CD4-positive, alpha-beta T cell treated with Interleukin-6 for 4 hours (primary cell): ENCODE results near the gene WRNIP1.
A peak's percentile ranks its signal among the peaks of the same experiment; 100 is the strongest.
"Not testable (repeated sequence)": the region's sequence is repeated elsewhere in the genome, so short reads cannot be mapped to it uniquely, and the experiment has no call there.

ENCODE experiments used
- DNase-seq: peaks from one replicate; pipeline ENCODE4 v3.0.0-alpha.2; 2020; ENCODE audit warnings: mixed read lengths

WRNIP1 gene

DNA sequence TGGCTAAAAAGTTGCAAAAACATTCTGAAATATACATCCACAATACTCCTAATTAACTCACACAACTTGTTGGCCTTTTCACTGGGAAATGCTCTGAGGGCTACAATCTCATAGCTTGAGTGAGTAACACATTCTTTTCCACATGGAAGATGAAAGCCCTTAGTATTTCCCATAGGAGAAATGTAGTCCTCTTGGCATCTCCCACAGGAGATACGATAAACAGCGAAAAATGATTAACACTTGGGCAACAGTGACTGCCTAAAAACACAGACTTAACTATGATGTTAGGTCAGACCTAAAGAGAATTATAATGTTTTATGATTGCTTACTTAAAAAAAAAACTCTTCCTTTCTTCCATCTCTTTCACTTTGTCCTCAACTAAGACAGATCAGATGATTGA lies 23.4 kb upstream of the WRNIP1 start:
- no peak for DNase-seq

DNA sequence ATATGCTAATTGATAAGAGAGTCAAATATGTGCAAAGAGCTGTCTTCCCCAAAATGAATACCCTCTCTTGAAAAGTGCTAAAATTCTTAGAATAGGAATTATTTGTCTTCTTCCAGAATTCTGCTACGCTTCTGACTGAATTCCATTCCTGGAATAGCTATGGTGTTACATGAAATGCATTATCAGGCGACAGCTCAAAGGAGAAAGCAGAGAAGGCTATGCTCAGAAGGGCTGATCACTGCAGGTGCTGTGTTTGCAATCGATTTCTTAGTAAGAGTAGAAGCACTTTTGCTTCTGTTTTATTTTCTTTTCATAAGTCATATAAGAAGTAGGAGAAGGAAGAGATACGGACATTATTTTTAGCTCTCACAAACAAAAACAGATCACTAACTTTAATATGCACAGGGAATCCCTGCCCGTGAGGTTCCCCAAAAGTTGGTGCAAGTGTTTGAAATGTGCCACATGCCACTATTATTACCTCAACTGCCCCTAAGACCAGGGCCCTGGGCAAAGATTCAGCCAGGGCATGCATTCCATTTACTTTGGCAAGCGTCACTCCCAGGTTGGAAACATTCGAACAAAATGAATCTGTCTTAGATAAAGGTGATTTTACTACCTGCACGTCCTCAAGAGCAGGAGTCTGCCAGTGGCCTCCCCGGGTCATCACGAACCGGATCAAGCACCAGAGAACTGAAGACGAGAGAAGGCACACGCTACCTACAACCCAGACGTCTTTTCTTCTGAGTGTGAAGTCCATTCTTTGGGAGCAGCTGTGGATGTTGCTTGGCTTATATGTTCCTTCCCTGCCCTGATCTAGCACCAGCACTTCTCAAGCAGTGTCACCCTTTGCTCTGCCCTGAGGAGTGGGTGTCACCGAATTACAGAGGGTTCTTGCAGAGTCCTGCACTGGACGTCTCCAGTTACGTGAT lies 21.6 kb upstream of the WRNIP1 start:
- no peak for DNase-seq

DNA sequence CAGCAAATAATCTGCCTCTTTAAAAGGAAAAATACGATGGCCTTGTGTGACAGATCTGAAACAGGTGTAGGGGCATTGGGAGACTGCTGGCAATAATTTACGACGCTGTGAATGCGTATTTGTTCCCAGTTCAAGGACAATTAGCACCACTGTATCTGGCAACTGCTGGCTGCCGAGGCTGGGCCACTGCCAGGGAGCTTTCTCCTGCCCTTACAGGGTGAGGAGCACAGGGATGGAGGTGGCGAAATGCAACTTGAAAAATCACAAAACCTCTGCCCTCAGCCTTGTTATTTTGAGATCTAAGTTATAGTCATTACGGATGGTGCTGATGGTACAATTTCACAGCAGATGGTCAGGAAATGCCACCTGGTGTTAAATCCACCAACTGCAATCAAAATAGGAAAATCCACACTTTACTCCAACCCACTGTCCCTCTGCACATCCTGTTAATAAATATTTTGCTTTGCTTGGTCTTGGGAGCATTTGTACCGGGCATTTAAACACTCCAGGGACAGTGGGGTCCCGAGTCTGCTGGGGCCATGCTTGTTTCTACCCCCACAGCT lies 20.9 kb upstream of the WRNIP1 start:
- DNase-seq, result no peak

DNA sequence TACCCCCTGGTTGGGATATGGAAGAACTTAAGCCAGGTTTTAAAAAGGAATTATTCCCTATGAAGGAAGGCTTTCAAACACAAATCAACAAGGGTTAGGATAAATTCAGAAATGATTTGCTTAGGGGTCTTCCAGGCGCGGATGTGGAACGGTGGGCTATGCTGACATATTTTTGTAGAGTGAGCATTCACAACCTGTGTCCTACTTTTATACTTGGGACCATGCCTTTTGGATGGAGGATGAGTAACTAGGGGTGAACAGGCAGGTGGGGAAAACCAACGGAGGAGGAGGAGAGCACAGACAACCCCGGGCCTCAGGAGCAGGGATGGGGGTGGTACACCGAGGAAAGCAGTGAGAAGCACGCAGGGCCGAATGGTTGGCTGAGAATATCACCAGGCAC lies 20.4 kb upstream of the WRNIP1 start:
- DNase-seq, result no peak

DNA sequence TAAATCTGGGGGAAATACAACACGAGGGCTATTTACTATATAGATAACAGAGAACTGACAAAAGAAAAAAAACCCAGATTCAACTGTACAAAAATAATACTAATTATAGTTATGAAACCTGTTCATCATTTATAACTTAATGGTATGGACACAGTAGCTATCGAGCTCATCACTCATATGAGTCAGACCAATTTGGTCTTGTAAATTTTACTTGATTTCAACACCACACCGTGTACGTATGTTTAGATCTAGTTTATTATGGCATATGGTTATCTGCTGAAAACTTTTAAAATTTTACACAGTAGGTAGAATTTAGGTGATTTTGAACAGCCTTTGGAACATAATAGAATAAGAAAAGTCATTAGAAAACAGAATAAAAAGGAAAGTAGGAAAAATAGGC lies 19.9 kb upstream of the WRNIP1 start:
- no peak for DNase-seq

DNA sequence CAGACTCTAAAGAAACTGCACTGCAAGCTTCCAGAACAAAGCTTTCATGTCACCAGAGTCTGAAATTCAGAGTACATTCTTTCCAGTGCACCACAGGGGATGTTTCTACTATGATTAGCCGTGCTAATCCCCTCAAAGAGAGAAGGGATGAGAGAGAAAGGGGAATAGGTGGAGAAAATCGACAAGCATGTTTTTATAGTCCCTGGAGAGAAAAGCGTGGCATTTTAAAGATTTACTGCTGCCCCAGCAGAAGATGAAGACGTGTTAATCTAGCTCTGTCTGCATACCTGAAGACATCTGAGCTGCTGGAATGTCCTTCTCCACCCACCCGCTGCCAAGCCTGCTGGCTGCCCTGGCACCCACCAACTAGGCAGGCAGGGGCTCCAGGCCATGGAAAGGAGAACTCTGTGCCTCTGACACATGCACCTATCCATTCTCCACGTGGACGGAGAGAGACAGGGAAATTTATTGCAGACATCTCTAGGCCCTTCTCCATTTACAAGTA lies 18.6 kb upstream of the WRNIP1 start:
- no peak for DNase-seq

- DNase-seq, result no peak
These were observed 17.0 kb upstream of the WRNIP1 start for GRCh38 chr6:2748183-2748582.

- DNase-seq, result peak; percentile 74
These were observed 15.1 kb upstream of the WRNIP1 start for GRCh38 chr6:2749969-2750600.

DNA sequence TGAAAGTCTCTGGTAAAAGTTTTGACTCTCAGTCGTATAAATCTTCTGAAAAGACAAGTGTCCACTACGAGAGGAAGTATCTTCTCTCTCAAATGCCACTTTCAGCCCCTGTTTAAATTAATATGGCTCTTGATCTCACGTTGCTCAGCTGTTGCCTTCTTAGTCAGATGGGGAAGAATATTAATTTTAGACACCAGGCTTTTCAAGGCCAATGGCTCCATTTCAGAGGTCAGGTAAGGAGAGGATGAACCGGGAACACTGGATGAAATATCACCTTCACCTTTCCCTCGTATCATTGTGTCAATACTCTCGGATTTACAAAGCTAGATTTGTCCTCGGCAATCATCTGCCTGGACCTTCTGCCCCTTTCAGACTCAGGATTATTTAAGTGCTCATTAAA lies 14.4 kb upstream of the WRNIP1 start, which contains the start of gene MYLK4:
MYLK4 (minus strand) TSS at position 91 of the 400 bp plus-strand sequence. CDS start 1,628 bp downstream, outside the sequence.
- DNase-seq, result no peak

- no peak for DNase-seq
These were observed 13.3 kb upstream of the WRNIP1 start for GRCh38 chr6:2751871-2752270.

DNA sequence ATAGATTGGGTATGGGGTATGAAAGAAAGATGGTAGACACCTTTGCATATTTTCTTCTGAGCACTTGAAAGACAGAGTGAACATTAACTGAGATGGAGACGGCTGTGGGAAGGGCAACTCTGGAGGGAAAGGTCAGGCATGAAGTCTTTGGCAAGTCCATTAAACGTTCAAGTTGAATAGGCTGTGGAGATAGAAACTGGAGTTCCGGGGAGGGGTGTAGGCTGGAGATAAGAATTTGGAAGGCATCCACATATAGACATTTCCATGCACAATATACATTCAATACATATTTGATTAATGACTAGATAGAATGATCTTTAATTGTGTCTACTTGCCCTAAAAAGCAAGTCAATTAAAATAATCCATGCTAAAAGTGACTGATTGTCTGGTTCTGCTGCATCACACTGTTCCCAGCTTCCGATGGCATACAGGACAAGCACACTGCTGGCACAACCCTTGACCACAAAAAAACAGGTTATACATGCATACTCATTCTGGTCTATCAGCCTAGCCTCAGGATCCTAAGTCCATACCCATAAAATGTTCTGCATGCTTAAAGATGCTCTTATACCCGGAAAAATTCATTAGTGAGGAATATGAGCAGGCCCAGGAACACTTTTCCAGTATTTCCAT lies 12.6 kb upstream of the WRNIP1 start:
- DNase-seq, result no peak

- DNase-seq, result no peak
These were observed 12.1 kb upstream of the WRNIP1 start for GRCh38 chr6:2753110-2753489.

- no peak for DNase-seq
These were observed 11.4 kb upstream of the WRNIP1 start for GRCh38 chr6:2753743-2754142.

DNA sequence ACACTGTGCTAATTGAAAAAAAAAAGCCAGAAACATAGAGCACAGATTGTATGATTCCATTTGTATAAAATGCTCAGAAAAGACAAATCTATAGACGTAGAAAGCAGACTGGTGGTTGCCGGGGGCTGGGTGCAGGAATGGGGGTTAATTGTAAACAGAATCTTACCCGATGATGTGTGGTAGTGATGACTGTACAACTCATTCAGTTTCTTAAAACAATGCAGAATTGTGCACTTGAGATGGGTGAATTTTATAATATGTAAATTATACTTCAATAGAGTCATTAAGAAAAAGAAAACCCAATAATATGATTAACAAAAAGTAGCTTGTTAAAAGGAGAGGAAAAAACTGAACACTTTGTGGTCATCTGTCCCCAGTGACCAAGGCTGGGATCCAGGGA lies 10.8 kb upstream of the WRNIP1 start:
- no peak for DNase-seq

GRCh38 chr6:2754911-2755310 lies 10.3 kb upstream of the WRNIP1 start:
- DNase-seq, result no peak

DNA sequence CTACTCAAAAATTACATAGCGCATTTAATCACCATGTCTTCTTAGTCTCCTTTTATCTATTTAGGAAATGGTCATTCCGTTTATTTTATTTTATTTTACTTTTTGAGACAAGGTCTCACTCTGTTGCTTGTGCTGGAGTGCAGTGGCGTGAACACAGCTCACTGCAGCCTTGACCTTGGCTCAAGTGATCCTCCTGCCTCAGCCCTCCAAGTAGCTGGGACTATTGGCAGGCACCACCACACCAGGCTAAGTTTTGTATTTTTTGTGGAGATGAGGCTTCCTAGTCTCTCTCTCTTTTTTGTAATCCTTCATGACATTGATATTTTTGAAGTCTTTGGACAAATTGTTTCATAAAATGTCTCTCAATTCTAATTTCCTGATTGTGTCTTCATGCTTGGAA lies 9.7 kb upstream of the WRNIP1 start:
- DNase-seq, result no peak

DNA sequence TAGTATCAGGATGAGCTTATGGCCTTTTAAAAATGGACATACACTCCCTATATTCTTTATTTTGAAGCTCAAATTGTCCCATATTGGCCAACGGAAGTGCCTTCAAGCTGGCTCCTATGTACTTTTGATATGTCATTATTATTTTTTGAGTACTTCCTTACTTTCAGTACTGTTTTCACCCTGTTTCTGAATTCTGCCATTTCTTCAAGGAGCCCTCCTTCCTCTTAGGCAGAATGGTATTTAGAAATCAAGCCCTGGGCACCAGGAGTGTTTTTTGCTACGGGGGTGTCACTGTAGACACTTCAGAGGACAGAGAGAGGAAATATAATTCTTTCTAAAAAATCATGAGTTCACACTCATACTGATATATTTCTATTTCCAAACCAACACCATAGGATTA lies 9.0 kb upstream of the WRNIP1 start:
- no peak for DNase-seq

DNA sequence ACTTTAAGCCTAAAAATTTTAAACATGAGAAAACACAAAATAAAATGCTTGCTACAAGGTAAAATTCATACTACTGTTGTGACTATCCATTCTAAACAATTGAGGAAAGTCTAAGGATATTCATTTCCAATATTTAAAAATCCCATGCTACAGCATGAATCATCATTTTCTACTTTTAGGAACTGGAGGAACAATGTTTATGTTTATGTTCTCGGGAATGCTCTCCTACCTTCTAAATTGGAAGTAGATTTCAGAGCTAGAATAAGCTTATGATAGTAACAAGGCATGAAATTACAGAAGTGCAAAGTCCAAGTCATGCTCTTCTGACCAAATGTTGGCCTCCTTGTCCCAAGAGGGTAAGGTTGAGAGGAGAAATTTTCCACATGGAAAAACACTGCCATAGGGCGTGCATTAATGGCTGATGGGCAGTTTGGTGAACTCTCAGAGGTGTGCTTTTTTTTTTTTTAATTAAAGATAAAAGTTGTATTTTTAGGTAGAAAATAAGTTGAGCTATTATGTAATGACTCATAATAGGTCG lies 8.4 kb upstream of the WRNIP1 start:
- no peak for DNase-seq

DNA sequence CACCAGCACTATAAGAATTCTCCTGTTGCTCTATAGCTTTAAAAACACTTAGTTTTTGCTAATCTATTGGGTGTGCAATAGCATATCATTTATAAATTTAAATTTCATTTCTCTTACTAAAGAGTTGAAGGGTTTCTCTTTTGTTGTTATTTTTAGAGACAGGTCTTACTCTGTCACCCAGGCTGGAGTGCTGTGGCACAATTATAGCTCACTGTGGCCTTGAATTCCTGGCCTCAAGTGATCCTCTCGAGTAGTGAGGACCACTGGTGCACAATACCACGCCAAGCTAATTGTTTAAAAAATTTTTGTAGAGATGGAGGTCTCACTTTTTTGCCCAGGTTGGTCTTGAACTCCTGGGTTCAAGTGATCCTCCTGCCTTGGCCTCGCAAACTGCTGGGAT lies 6.2 kb upstream of the WRNIP1 start:
- no peak for DNase-seq

- peak; percentile 16 for DNase-seq
These were observed 4.0 kb upstream of the WRNIP1 start for GRCh38 chr6:2760882-2761842.

- not testable (repeated sequence) for DNase-seq
These were observed 2.3 kb upstream of the WRNIP1 start for GRCh38 chr6:2762868-2763267.

DNA sequence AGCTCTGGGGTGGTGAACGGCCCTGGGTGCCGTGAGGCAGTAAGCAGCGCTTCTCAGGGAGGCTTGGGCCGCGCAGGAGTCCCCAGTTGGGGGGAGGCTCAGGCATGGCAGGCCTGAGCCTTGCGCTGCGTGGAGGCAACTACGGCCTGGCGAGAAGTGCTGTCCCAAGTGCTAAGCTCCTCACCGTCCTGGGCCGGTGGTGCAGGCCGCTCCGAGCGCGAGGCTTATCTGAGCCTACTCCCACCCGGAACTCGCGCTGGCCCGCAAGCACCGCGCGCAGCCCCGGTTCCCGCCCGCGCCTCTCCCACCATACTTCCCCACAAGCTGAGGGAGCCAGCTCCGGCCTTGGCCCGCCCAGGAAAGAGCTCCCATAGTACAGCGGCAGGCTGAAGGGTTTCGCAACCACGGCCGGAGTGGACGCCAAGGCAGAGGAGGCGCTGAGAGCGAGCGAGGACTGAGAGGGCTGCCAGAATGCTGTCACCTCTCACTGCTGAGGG lies 1.8 kb upstream of the WRNIP1 start:
- no peak for DNase-seq
